IMR-90 (cell line): Measurements from ENCODE around the gene MARS1. TPM values are rescaled to one million over a fixed set of nuclear protein-coding genes. Genes with fewer than 3 reads are reported as not detected.

ENCODE experiments used
- ATAC-seq: fragments of 200-7000 bp; cut with Tn5 transposase; 2 replicates; pipeline ENCODE4 v1.9.1; 2020; ENCODE audit warnings: low read depth, mild to moderate bottlenecking, moderate library complexity
- BruUV-seq: library from RNA; stranded (reverse); fragments of 400-500 nt; replicated peaks from 2 replicates; lab custom pipeline; 2021; lab: Mats Ljungman, UMichigan
- CTCF ChIA-PET: fragments of 300-600 bp; formaldehyde crosslinking; extraction: SDS; loops from one replicate; lab custom pipeline; 2021; ENCODE audit warnings: antibody characterized with exemption; lab: Yijun Ruan, JAX
- POLR2A ChIA-PET: fragments of 300-600 bp; sonication (Branson Sonifier 250); formaldehyde crosslinking; loops from one replicate; lab custom pipeline; 2022; ENCODE audit warnings: antibody characterized with exemption; ENCODE audit not compliant: unreplicated experiment; lab: Charles Lee
- DNase-seq: peaks from one replicate; pipeline ENCODE4 v3.0.0; 2013
- H2AFZ ChIP-seq: replicated peaks from 2 replicates; pipeline ENCODE3; 2013; ENCODE audit warnings: low read length, mild to moderate bottlenecking; ENCODE audit not compliant: poor library complexity
- H2AK5ac ChIP-seq: 2 replicates; pipeline ENCODE4 v1.6.1; 2013; ENCODE audit warnings: low read depth, low read length, inconsistent platforms
- H2AK9ac ChIP-seq: replicated peaks from 2 replicates; pipeline ENCODE3; 2013; ENCODE audit warnings: mild to moderate bottlenecking, low read depth, low read length, moderate library complexity; ENCODE audit not compliant: poor library complexity
- H2BK120ac ChIP-seq: 2 replicates; pipeline ENCODE4 v1.6.1; 2013; ENCODE audit warnings: low read depth, low read length, inconsistent platforms
- H2BK15ac ChIP-seq: 3 replicates; pipeline ENCODE4 v1.6.1; 2013; ENCODE audit warnings: low read depth, low read length, inconsistent platforms
- H2BK20ac ChIP-seq: 2 replicates; pipeline ENCODE4 v1.6.1; 2013; ENCODE audit warnings: low read depth, mild to moderate bottlenecking, inconsistent platforms, low read length, moderate library complexity
- H2BK5ac ChIP-seq: 2 replicates; pipeline ENCODE4 v1.6.1; 2013; ENCODE audit warnings: mild to moderate bottlenecking, low read depth, low read length, inconsistent platforms; ENCODE audit not compliant: poor library complexity, severe bottlenecking
- H3K14ac ChIP-seq: replicated peaks from 2 replicates; pipeline ENCODE4 v1.6.1; 2013; ENCODE audit warnings: low read depth, low read length, inconsistent platforms
- H3K18ac ChIP-seq: 2 replicates; pipeline ENCODE4 v1.6.1; 2013; ENCODE audit warnings: low read depth, low read length, control low read depth
- H3K23ac ChIP-seq: 2 replicates; pipeline ENCODE4 v1.6.1; 2013; ENCODE audit warnings: low read depth, low read length, inconsistent platforms
- H3K27ac ChIP-seq: 2 replicates; pipeline ENCODE4 v1.5.1; 2013; ENCODE audit warnings: mild to moderate bottlenecking, control low read depth, low read length; ENCODE audit not compliant: insufficient read depth
- H3K27me3 ChIP-seq: 2 replicates; pipeline ENCODE4 v1.6.1; 2013; ENCODE audit warnings: low read length; ENCODE audit not compliant: control insufficient read depth, insufficient read depth
- H3K36me3 ChIP-seq: 2 replicates; pipeline ENCODE4 v1.6.1; 2013; ENCODE audit warnings: low read length, mixed read lengths; ENCODE audit not compliant: control insufficient read depth, insufficient read depth
- H3K4ac ChIP-seq: 2 replicates; pipeline ENCODE4 v1.6.1; 2013; ENCODE audit warnings: low read depth, low read length, inconsistent platforms
- H3K4me1 ChIP-seq: 2 replicates; pipeline ENCODE4 v1.6.1; 2013; ENCODE audit warnings: low read length, mixed read lengths; ENCODE audit not compliant: control insufficient read depth, insufficient read depth
- H3K4me2 ChIP-seq: 2 replicates; pipeline ENCODE4 v1.6.1; 2013; ENCODE audit warnings: low read depth, mild to moderate bottlenecking, control low read depth, low read length, moderate library complexity
- H3K4me3 ChIP-seq: 2 replicates; pipeline ENCODE4 v1.5.1; 2013; ENCODE audit warnings: low read depth, mild to moderate bottlenecking, control low read depth, low read length, moderate library complexity; ENCODE audit not compliant: insufficient read depth
- H3K56ac ChIP-seq: 2 replicates; pipeline ENCODE4 v1.6.1; 2013; ENCODE audit warnings: low read length, inconsistent platforms; ENCODE audit not compliant: insufficient read depth; ENCODE audit errors: extremely low read depth
- H3K79me1 ChIP-seq, 2 experiments: 2 replicates each; pipeline ENCODE4 v1.6.1; 2013; ENCODE audit warnings: low read length in 2 of 2, inconsistent platforms in 1 of 2, low read depth in 1 of 2
- H3K9ac ChIP-seq: 2 replicates; pipeline ENCODE4 v1.6.1; 2013; ENCODE audit warnings: low read depth, low read length, control low read depth
- H3K9me1 ChIP-seq: 2 replicates; pipeline ENCODE4 v1.6.1; 2013; ENCODE audit warnings: low read length, inconsistent platforms; ENCODE audit not compliant: insufficient read depth
- H3K9me3 ChIP-seq: 2 replicates; pipeline ENCODE4 v1.6.1; 2013; ENCODE audit warnings: low read length; ENCODE audit not compliant: control insufficient read depth, insufficient read depth
- H4K20me1 ChIP-seq: 2 replicates; pipeline ENCODE4 v1.6.1; 2013; ENCODE audit warnings: low read length, inconsistent platforms; ENCODE audit not compliant: insufficient read depth
- H4K5ac ChIP-seq: 2 replicates; pipeline ENCODE4 v1.6.1; 2013; ENCODE audit warnings: mild to moderate bottlenecking, low read depth, low read length, control low read depth
- H4K8ac ChIP-seq, 2 experiments: 2 replicates each; pipeline ENCODE4 v1.6.1; 2013; ENCODE audit warnings: low read depth in 2 of 2, low read length in 2 of 2, control low read depth in 1 of 2, inconsistent platforms in 1 of 2
- H4K91ac ChIP-seq: 2 replicates; pipeline ENCODE4 v1.6.1; 2013; ENCODE audit warnings: low read depth, low read length, inconsistent platforms; ENCODE audit not compliant: insufficient read depth
- CEBPB ChIP-seq: IDR thresholded peaks from 2 replicates; pipeline ENCODE4 v1.6.1; 2012; ENCODE audit warnings: low read depth, low read length, improper control_type of control experiment
- FOS ChIP-seq: fragments of 150-350 bp; IDR thresholded peaks from 2 replicates; pipeline ENCODE4 v1.6.1; 2016; ENCODE audit warnings: low read depth, low read length
- MAFK ChIP-seq: IDR thresholded peaks from 2 replicates; pipeline ENCODE4 v1.6.1; 2012; ENCODE audit warnings: low read depth, low read length, improper control_type of control experiment
- NFE2L2 ChIP-seq: fragments of 150-350 bp; IDR thresholded peaks from 2 replicates; pipeline ENCODE4 v1.6.1; 2016; ENCODE audit warnings: low read depth, mild to moderate bottlenecking, low read length
- RFX5 ChIP-seq: IDR thresholded peaks from 2 replicates; pipeline ENCODE4 v1.8.0; 2012; ENCODE audit warnings: low read depth, mild to moderate bottlenecking, low read length, moderate library complexity
- SMC3 ChIP-seq: fragments of 150-350 bp; IDR thresholded peaks from 2 replicates; pipeline ENCODE4 v1.6.1; 2016; ENCODE audit warnings: low read depth, mild to moderate bottlenecking, antibody characterized with exemption, low read length, moderate library complexity
- WGBS, 2 experiments: methylation state at CpG; one replicate each; pipeline versions ENCODE4 v1.1.5 to v1.1.7; 2013; ENCODE audit warnings: missing lambda C conversion rate in 2 of 2; ENCODE audit not compliant: insufficient read length in 1 of 2; ENCODE audit errors: extremely low coverage in 2 of 2; 5-methylcytosine and 5-hydroxymethylcytosine counted together
- dilution Hi-C: fragments of 300-500 bp; cut with HindIII; formaldehyde crosslinking; loops from one replicate; pipeline ENCODE4 v1.14.3; 2018; ENCODE audit warnings: low sequenced_read_pairs; ENCODE audit not compliant: unreplicated experiment
- in situ Hi-C: fragments of 300-500 bp; cut with MboI; formaldehyde crosslinking; loops from 3 replicates; pipeline ENCODE4 v1.14.3; 2019; ENCODE audit warnings: low sequenced_read_pairs, inconsistent platforms, mixed read lengths
- intact Hi-C: fragments of 100-400 bp; cut with micrococcal nuclease; formaldehyde crosslinking; loops from 2 replicates; pipeline ENCODE4 v1.10.0; 2022
- polyA plus RNA-seq, 3 experiments: library from polyadenylated mRNA; depleted of rRNA; stranded (reverse); fragments of >200 nt; gene quantifications; 2 replicates each; pipeline ENCODE4 v1.2.3, GENCODE V29; 2012; ENCODE audit warnings: low replicate concordance in 1 of 3
- total RNA-seq: library from RNA; depleted of rRNA; stranded (reverse); fragments of >200 nt; gene quantifications from 2 replicates; pipeline ENCODE4 v1.2.3, GENCODE V29; 2012
- TF ChIP-seq, protein P1 (sequence below): fragments of 150-350 bp; IDR thresholded peaks from 2 replicates; pipeline ENCODE4 v1.6.1; 2016; ENCODE audit warnings: low read depth, mild to moderate bottlenecking, low read length, moderate library complexity, borderline replicate concordance
- TF ChIP-seq, protein P2 (sequence below): conservative IDR thresholded peaks from 2 replicates; pipeline ENCODE4 v1.5.1; 2012; ENCODE audit warnings: mild to moderate bottlenecking, low read depth, low read length, improper control_type of control experiment

The MARS1 gene
- total and polyA plus RNA-seq, 2 of the 4 experiments (the other 2 are of a cell fraction) = 156 to 164 TPM

DNA sequence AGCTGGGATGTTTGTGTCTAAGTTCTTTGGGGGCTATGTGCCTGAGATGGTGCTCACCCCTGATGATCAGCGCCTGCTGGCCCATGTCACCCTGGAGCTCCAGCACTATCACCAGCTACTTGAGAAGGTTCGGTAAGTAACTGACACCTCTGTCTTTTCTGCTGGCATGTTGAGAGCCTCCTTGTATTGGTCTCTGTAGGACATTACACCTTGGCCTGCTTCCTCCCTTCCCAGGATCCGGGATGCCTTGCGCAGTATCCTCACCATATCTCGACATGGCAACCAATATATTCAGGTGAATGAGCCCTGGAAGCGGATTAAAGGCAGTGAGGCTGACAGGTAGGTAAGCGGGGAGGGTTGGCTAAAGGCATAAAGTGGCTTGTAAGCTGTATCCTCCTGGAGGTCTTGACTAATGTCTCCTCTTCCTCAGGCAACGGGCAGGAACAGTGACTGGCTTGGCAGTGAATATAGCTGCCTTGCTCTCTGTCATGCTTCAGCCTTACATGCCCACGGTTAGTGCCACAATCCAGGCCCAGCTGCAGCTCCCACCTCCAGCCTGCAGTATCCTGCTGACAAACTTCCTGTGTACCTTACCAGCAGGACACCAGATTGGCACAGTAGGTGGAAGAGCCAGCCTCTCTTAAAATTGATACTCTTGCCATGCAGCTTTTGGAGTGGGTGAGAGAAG, 27.0 kb downstream of the MARS1 start:
- no peak overlapping the region for H3K18ac ChIP-seq
- DNase-seq = no peak
- H3K27me3 ChIP-seq = no peaks in the 10 kb centered on the region
- H3K9me3 ChIP-seq = no peaks in the 10 kb centered on the region
- H2AFZ ChIP-seq = no peak overlapping the region
- H4K5ac ChIP-seq = no peak overlapping the region
- H2BK120ac ChIP-seq = no peak overlapping the region
- H3K9me1 ChIP-seq = peaks cover 3% of the 10 kb centered on the region; the same call in 1 of the 2 replicates
- peaks cover 93% of the 10 kb centered on the region for H4K20me1 ChIP-seq
- dilution Hi-C loops (no loop called here), intact Hi-C loops (no loop called here), in situ Hi-C loops (no loop called here)
- H3K79me1 ChIP-seq = peaks cover 22 to 79% of the 10 kb centered on the region in 2 experiments
- H3K14ac ChIP-seq = no peak overlapping the region
- H2BK5ac ChIP-seq = no peak overlapping the region
- no peak overlapping the region; a peak in 1 of 4 replicates for H4K8ac ChIP-seq
- H2AK5ac ChIP-seq = no peak overlapping the region
- H3K36me3 ChIP-seq = peaks cover 77% of the 10 kb centered on the region
- no peak overlapping the region for H2BK15ac ChIP-seq
- no peak for ATAC-seq
- POLR2A ChIA-PET = no interaction called here
- H3K4me1 ChIP-seq = no peaks in the 10 kb centered on the region; the same call in 1 of the 2 replicates
- no peak overlapping the region for H3K27ac ChIP-seq
- no peak overlapping the region for H3K23ac ChIP-seq
- H3K4me2 ChIP-seq = no peak overlapping the region
- no peak overlapping the region for H3K56ac ChIP-seq
- WGBS, 2 experiments = 81% methylated on average over 3 of the region's 9 CpGs; no CpG with 5 or more reads in 1 of the 2 experiments
- no peak overlapping the region for H2AK9ac ChIP-seq
- TF ChIP-seq, protein P1, sequence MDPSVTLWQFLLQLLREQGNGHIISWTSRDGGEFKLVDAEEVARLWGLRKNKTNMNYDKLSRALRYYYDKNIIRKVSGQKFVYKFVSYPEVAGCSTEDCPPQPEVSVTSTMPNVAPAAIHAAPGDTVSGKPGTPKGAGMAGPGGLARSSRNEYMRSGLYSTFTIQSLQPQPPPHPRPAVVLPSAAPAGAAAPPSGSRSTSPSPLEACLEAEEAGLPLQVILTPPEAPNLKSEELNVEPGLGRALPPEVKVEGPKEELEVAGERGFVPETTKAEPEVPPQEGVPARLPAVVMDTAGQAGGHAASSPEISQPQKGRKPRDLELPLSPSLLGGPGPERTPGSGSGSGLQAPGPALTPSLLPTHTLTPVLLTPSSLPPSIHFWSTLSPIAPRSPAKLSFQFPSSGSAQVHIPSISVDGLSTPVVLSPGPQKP = no peak
- TF ChIP-seq RFX5 = no peak
- no peak for TF ChIP-seq CEBPB
- no peak for TF ChIP-seq MAFK
- no peak for TF ChIP-seq NFE2L2
- TF ChIP-seq, protein P2, sequence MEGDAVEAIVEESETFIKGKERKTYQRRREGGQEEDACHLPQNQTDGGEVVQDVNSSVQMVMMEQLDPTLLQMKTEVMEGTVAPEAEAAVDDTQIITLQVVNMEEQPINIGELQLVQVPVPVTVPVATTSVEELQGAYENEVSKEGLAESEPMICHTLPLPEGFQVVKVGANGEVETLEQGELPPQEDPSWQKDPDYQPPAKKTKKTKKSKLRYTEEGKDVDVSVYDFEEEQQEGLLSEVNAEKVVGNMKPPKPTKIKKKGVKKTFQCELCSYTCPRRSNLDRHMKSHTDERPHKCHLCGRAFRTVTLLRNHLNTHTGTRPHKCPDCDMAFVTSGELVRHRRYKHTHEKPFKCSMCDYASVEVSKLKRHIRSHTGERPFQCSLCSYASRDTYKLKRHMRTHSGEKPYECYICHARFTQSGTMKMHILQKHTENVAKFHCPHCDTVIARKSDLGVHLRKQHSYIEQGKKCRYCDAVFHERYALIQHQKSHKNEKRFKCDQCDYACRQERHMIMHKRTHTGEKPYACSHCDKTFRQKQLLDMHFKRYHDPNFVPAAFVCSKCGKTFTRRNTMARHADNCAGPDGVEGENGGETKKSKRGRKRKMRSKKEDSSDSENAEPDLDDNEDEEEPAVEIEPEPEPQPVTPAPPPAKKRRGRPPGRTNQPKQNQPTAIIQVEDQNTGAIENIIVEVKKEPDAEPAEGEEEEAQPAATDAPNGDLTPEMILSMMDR = no peak
- TF ChIP-seq SMC3 = no peak
- TF ChIP-seq FOS = no peak
- no peak overlapping the region for H2BK20ac ChIP-seq
- no peak overlapping the region for H3K4me3 ChIP-seq
- H3K4ac ChIP-seq = no peak overlapping the region
- no peak overlapping the region for H3K9ac ChIP-seq
- no peak overlapping the region for H4K91ac ChIP-seq
- no TSS peak for BruUV-seq
- CTCF ChIA-PET = interaction anchor here (0.5 kb wide), 1 partner anchor 118 kb away, joined by 3 read pairs; the partner anchor contains the start of gene B4GALNT1
